Stimulated activated CD4-positive, alpha-beta T cell treated with anti-CD3 and anti-CD28 coated beads, TNF-alpha, amount 100 ng/mL, for 48 hours (primary cell): Measurements from ENCODE around the gene ZNF557.
A peak's percentile ranks its signal among the peaks of the same experiment; 100 is the strongest.
"Not testable (repeated sequence)": the region's sequence is repeated elsewhere in the genome, so short reads cannot be mapped to it uniquely, and the experiment has no call there.

Experiments
- DNase-seq, 3 donors: peaks; one replicate each; pipeline ENCODE4 v3.0.0-alpha.2; 2020; ENCODE audit warnings: low read depth in 3 of 3

Gene ZNF557

GRCh38 chr19:7069042-7069903, at the start of gene ZNF557:
Gene ZNF557 (plus strand): TSS chr19:7069703. CDS start chr19:7075075, 5,372 bp downstream.
- DNase-seq: peak; percentile 96 to 99 (median 96)

GRCh38 chr19:7021331-7021730, 48.2 kb upstream of the ZNF557 start, which contains the start of gene MBD3L2B:
Gene MBD3L2B (minus strand): TSS chr19:7021431. CDS start chr19:7021397, 34 bp downstream.
- not testable (repeated sequence) for DNase-seq

GRCh38 chr19:7028790-7029189, 40.7 kb upstream of the ZNF557 start:
- not testable (repeated sequence) for DNase-seq

GRCh38 chr19:7030278-7030677, 39.2 kb upstream of the ZNF557 start, which contains the start of gene MBD3L5:
Gene MBD3L5 (plus strand): TSS chr19:7030578. CDS start chr19:7030612, 34 bp downstream.
- not testable (repeated sequence) for DNase-seq

DNA sequence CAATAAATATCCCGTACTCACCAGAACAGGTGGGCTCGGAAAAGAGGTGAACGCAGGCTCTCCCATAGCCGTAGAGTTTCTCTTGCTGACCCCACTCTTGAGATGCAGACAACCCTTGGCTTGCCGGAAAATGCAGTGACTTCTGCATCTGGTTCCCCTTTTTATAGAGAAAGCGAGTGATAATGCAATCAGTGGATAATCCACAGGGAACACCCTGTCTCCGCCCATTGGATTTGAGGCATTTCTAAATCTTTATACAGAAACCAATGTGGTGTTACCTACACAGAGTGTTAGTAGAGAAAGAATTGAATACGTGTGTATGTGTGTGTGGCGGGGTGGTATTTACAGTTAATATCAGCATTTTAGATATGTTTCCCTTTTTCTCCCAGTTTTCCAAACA, 29.4 kb upstream of the ZNF557 start, which contains the start of gene MBD3L4:
MBD3L4 (minus strand) TSS at position 101 of the 400 bp plus-strand sequence; CDS start at position 66, 35 bp downstream.
- DNase-seq: not testable (repeated sequence)

- DNase-seq: not testable (repeated sequence)
These were observed 27.9 kb upstream of the ZNF557 start for GRCh38 chr19:7041563-7041962.

DNA sequence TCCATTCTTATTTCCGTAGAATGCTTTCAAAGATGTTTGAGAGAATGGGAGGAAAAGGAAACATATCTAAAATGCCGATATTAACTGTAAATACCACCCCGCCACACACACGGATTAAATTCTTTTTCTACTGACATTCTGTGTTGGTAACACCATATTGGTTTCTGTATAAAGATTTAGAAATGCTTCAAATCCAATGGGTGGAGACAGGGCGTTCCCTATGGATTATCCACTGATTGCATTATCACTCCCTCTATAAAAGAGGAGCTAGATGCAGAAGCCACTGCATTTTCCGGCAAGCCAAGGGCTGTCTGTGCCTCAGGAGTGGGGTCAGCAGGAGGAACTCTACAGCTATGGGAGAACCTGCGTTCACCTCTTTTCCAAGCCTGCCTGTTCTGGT, 20.5 kb upstream of the ZNF557 start, which contains the start of gene MBD3L2:
MBD3L2 (plus strand) TSS at position 301 of the 400 bp plus-strand sequence; CDS start at position 354, 53 bp downstream.
- not testable (repeated sequence) for DNase-seq

DNA sequence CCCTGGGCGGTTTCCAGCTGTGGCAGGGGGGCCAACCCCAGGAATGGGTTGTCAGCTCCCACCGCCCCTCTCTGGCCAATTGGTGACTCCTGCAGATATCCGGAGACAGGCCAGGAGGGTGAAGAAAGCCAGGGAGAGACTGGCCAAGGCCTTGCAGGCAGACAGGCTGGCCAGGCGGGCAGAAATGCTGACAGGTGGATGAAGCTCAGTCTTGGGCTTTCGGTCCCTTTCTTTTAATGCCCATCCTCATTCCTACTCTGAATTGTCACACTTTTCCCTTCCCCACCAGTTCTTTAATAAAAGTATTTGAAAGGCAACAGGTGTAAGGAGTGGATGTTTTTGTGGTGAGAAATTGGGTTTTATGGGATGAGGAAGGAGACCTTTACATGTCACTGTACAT, 18.1 kb upstream of the ZNF557 start:
- DNase-seq: not testable (repeated sequence)

- DNase-seq: not testable (repeated sequence)
These were observed 16.6 kb upstream of the ZNF557 start for GRCh38 chr19:7052896-7053295.

DNA sequence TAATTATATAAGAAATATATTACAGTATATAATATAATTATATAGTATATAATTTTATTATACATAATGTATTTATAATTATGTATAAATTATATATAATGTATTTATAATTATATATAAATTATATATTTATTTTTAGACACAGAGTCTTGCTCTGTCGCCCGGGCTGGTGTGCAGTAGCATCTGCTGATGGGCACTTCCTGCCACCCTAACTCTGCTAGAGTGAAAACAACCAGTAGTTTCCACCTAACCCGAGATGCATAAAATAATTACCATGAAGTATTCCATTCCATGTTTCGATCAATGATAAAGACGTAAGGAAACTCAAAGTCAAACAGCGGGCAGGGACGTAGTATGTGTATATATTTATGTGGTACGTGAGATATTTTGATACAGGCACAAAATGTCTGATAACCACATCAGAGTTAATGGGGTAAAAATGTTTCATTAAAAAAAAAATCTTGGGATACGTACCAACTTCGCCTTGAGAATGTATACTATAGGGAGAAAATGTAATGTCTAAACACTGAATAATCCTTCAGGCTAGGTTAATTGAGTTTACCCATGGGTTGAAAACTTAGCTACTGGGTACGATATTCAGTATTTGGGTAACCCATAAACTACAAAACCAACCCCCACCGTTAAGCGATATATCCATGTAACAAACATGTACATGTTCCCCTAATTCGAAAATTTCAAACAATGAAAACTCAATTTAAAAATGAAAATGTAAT, 14.7 kb upstream of the ZNF557 start:
- DNase-seq: not testable (repeated sequence)

GRCh38 chr19:7055679-7056078, 13.8 kb upstream of the ZNF557 start:
- DNase-seq: not testable (repeated sequence)

GRCh38 chr19:7056371-7056770, 13.1 kb upstream of the ZNF557 start:
- not testable (repeated sequence) for DNase-seq

DNA sequence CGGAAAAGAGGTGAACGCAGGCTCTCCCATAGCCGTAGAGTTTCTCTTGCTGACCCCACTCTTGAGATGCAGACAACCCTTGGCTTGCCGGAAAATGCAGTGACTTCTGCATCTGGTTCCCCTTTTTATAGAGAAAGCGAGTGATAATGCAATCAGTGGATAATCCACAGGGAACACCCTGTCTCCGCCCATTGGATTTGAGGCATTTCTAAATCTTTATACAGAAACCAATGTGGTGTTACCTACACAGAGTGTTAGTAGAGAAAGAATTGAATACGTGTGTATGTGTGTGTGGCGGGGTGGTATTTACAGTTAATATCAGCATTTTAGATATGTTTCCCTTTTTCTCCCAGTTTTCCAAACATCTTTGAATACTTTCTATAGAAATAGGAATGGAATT, 10.9 kb upstream of the ZNF557 start, which contains the start of gene MBD3L3:
MBD3L3 (minus strand) TSS at position 101 of the 400 bp plus-strand sequence; CDS start at position 30, 71 bp downstream.
- DNase-seq: not testable (repeated sequence)

DNA sequence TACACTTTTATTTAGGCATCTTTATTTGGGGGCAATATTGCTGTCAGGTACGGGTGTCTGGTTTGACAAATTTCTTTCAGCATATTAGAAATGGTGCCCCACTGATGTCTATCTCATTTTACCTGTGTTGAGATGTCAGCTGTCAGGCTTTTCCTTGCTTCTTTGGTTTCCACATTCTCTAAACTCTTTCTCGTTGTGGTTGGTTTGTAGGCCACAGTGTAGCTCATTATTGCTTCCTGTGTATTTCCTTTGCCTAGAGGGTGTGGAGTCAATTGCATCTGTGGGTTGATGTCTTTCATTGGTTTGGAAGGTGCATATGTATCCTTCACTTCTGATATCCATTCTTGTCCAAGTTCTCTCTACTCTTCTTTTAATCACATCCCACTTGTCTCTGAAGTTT, 9.5 kb upstream of the ZNF557 start:
- not testable (repeated sequence) for DNase-seq

DNA sequence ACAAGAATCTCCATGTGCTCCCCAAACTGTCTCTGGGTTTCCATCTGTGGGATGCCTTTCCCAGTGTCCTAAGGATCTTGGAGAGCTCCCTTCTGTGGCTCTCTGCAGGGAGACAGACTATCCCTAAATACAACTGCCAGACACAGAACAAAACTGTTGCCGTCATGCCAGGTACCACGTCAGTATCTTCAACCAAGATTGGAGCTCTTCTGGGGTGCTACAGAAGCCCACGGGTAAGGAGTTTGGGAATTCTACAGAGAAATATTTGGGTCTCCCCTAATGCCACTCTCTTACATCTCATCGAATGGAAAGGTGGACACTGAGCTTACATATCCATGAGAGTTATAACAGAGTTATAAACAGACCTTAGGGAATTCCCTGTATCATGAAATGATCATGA, 6.2 kb upstream of the ZNF557 start:
- no peak for DNase-seq

- no peak for DNase-seq
These were observed 5.6 kb upstream of the ZNF557 start for GRCh38 chr19:7063764-7064418.

GRCh38 chr19:7067122-7067521, 2.4 kb upstream of the ZNF557 start:
- not testable (repeated sequence) for DNase-seq

DNA sequence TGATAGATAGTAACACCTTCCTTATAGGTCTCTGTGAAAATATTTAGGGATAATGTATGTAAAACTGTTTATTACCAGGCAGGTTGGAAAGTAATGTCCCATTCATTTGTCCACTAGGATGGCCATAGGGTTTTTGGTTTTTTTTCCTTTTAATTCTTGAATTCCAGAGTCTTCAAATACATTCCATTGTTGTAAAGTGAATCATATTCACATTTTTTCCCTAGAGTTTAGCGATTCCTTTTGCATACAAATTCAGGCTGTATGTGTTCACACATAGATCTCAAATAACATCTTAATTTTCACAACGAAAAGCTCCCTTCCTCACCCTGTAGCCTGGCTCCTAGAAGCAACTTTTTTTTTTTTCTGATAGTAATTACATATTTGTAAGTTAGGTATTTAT, 1.8 kb upstream of the ZNF557 start:
- no peak for DNase-seq

GRCh38 chr19:7068599-7068998, 904 bp upstream of the ZNF557 start:
- no peak for DNase-seq

- DNase-seq: no peak
These were observed 362 bp downstream of the ZNF557 start for GRCh38 chr19:7069904-7070226.

DNA sequence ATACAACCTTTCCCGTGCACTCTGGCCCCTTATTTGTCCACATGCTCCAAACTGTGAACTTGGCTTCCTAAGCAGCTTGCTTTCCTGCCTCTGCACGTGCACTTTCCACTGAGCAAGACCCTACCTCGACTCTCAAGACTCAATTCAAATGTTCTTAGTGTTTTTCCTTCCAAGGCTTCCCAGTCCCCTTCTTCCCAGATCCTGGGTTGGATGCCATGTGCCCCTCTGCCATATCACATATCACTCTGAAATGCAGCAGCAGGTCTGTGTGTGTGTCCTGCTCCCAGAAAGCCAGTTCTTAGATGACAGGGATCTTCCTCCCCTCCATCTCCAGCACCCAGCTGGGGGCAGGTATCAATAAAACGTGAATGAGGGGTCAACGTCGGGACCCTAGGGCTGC, 3.0 kb downstream of the ZNF557 start:
- no peak for DNase-seq
